Stomach (tissue), 4 donors: ENCODE measurements around the gene CTNND2.

ENCODE experiments used
- POLR2A ChIP-seq, 4 donors: fragments of 450-650 bp; IDR thresholded peaks; one replicate each; pipeline ENCODE4 v1.6.1; 2016; ENCODE audit warnings: antibody characterized with exemption in 4 of 4, control low read depth in 2 of 4, mild to moderate bottlenecking in 1 of 4, moderate library complexity in 1 of 4
- TF ChIP-seq, protein P1 (sequence below), 7 experiments: fragments of 450-650 bp in 4 of 7; fragments of 200-600 bp in 3 of 7; sonication (generic) in 3 of 7; IDR thresholded peaks; one replicate each; pipeline ENCODE4 v1.5.1; 2016 to 2019; ENCODE audit warnings: antibody characterized with exemption in 7 of 7, control low read depth in 2 of 7, mild to moderate bottlenecking in 1 of 7

DNA sequence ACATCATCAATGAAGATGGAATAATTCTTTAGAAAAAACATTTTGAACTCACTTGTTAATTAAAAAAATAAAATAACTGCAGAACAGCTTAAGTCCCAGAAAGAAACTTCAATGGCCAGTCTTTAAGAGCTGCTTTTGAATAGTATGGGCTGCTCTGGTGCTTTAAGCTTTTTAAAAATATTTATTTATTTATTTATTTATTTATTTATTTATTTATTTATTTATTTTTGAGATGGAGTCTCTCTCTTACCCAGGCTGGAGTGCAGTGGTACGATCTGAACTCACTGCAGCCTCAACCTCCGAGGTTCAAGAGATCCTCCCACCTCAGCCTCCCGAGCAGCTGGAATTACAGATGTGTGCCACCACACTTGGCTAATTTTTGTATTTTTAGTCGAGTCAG is 626.9 kb downstream of the CTNND2 start:
- TF ChIP-seq, protein P1, sequence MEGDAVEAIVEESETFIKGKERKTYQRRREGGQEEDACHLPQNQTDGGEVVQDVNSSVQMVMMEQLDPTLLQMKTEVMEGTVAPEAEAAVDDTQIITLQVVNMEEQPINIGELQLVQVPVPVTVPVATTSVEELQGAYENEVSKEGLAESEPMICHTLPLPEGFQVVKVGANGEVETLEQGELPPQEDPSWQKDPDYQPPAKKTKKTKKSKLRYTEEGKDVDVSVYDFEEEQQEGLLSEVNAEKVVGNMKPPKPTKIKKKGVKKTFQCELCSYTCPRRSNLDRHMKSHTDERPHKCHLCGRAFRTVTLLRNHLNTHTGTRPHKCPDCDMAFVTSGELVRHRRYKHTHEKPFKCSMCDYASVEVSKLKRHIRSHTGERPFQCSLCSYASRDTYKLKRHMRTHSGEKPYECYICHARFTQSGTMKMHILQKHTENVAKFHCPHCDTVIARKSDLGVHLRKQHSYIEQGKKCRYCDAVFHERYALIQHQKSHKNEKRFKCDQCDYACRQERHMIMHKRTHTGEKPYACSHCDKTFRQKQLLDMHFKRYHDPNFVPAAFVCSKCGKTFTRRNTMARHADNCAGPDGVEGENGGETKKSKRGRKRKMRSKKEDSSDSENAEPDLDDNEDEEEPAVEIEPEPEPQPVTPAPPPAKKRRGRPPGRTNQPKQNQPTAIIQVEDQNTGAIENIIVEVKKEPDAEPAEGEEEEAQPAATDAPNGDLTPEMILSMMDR (IDR thresholded peaks at IDR 0.05), result no peak
- no peak for TF ChIP-seq POLR2A (IDR thresholded peaks at IDR 0.05)
